ENCODE results near the gene MPHOSPH6.
A peak's percentile ranks its signal among the peaks of the same experiment; 100 is the strongest.
"Not testable (repeated sequence)": the region's sequence is repeated elsewhere in the genome, so short reads cannot be mapped to it uniquely, and the experiment has no call there.

MPHOSPH6 gene, protein sequence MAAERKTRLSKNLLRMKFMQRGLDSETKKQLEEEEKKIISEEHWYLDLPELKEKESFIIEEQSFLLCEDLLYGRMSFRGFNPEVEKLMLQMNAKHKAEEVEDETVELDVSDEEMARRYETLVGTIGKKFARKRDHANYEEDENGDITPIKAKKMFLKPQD

DNA sequence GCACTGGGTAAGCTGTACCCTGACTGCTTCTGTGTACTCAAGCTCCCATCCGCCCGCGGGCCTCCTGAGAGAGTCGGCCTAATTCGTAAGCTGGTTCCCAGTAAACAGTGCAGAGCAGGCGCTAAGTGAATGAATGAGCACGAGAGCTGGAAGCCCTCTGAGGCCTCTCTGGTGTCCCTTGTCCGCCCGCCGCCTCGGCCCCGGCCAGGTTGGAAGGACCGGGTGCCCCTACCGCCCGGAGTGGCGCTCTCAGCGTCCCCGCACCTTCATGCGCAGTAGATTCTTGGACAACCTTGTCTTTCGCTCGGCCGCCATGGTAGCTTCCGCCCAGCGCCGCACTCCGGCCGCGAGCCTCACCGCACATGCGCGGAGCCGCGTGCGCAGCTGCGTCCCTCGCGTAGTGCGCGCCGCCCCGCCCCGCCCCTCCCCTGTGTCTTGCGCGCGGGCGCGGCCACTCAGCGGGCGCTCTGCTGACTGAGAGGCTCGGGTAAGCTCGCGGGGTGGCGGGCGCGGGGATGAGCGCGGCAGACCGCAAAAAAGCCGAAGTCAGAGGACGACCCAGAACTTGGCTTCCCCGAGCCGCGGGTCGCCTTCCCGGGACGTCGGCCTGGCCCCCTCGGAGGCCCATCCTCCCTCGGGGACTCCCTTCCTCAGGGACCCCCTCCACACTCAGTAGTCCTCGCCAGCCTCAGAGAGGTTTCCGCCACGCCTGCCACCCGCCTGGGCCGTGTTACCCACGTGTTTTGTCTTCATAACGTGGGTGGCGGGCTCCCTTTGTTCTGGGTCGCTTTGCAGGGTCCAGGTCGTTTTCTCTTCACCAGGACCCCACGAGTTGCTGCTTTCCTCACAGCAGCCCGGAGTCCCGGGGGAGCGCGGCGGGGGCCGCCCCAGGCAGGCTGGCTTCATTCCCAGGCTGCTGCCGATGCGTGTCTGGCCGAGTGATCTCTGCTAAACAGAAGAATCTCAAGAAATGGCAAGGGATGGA is at the start of gene MPHOSPH6:
Gene MPHOSPH6, minus strand, starts transcription at position 364 of the 985 bp plus-strand sequence. Its CDS starts 49 bp downstream, at position 315.
- peak; percentile 58 for DNase-seq

DNA sequence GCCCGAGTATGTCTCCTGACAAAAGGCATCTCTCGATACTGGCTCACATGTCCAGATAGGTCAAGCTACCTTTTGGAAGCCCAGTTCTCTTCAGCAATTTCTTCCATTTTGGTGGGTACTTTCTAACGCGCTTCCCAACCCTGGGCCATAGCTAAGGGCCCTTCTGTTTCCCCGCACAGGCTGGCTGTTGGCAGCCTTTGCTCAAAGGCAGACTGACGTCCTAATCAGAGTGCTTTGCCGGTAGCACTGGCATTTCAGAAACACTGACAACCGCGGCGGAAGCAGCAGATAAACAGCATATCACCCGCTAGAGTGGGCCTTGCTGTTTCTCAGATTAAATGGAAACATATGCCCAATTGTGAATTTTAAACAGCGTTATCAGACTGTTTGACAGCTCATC is 49.3 kb upstream of the MPHOSPH6 start:
- no peak for DNase-seq

DNA sequence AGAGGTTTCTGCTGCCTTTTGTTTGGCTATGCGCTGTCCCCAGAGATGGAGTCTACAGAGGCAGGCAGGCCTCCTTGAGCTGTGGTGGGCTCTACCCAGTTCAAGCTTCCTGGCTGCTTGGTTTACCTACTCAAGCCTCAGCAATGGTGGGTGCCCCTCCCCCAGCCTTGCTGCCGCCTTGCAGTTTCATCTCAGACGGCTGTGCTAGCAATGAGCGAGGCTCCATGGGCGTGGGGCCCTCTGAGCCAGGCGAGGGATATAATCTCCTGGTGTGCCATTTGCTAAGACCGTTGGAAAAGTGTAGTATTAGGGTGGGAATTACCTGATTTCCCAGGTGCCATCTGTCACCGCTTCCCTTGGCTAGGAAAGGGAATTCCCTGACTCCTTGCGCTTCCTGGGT is 39.3 kb upstream of the MPHOSPH6 start:
- not testable (repeated sequence) for DNase-seq

DNA sequence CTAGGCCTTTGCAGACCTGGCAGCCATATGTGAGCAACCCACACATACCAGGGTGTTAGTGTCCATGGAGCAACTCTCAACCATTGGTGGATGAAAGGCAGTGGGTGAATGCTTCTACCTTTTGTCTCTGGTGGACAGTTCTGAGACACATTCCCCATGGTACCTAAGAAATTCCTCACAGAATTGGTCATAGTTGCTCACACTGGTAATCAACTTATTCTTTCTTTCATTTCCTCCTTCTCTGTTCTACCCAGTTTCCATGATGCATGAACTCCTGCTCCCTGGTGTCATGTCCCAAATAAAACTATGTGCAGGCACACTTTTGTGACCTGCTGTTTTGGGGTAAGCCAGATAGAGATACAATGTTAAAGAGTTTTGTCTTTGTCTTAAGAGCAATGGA is 33.2 kb upstream of the MPHOSPH6 start:
- DNase-seq, result no peak

DNA sequence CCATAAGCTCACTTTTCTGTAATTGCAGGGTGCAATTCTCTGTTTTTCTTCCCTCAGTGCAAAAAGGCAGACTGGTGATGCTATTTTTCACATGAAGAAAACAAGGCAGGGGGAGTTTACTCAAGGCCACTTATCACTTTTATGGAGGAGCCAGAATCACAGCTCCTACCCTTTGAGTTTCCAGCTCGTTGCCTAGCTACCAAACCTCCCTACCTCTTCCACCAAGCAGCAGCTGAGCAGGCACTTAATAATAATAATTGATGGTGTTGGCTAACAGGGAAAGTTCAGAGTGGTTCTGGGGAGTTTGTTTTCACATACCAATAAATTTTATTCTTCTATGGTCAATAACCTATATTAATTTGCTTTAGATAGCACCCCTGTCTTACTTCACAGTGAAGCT is 31.9 kb upstream of the MPHOSPH6 start:
- no peak for DNase-seq

DNA sequence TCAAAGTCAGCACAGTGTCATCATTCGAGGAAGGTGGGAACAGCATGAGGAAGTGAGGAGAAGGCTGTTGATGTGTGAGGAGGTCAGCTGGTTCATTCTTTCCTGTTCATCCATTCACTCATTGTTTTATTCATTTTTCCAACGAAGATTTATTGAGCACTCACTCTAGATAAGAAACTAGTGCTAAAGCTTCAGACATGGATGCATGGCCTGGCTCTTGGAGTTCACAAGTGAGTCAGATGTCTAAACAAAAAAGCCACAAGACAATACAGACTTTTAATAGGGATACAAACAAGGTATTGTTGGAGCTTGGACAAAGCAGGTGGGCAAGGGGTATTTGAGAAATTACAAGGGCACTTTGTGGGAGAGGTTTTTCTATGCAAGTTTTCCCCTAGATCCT is 31.3 kb upstream of the MPHOSPH6 start:
- no peak for DNase-seq

DNA sequence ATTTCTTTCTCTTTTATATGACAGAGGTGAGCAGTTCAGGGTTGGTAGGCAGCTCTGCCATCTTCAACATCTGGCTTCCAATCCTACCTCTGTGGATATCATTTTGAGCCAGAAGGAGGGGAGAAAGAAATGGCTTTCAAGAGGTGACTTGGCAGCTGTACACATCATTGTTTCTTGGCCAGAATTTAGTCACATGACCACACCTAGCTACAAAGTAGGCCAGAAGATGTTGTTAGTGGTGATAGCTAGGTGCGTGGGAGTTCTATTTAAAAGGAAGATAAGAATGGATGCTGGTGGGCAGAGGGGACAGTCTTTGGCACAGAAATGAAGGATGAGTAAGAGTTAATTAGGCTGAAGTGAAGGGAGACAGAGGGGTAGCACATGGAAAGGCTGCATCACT is 29.2 kb upstream of the MPHOSPH6 start:
- no peak for DNase-seq

DNA sequence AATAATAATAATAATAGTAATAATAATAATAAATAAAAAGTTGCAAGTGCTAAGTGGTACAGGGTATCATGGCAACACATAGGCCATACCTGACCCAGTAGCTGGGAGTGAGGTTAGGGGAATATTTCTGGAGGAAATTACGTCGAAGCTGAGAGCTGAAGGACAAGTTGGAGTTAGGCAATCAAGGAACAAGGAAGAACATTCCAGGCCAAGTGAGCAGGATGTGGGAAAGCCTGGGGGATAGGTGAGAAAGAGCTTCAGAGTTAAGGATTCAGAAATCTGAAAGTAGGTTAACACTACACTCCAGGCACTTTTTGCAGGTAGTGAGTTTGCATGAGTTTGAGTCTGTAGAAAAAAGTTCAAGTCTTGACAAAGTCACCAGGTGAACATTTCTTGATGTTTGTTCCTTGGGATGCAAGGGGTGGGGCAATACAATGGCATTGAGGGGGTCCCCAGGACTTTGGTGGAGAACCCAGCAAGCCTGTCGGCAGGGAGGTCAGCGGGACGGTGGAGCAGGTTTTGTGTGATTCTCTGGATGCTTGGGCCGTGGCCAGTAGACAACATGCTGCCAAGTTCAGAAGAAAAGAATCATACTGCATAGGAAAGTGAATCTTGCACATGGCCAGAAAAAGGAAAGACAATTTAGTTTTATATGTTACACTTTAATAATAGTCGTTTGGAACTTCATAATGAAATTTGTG is 27.7 kb upstream of the MPHOSPH6 start:
- DNase-seq, result no peak

DNA sequence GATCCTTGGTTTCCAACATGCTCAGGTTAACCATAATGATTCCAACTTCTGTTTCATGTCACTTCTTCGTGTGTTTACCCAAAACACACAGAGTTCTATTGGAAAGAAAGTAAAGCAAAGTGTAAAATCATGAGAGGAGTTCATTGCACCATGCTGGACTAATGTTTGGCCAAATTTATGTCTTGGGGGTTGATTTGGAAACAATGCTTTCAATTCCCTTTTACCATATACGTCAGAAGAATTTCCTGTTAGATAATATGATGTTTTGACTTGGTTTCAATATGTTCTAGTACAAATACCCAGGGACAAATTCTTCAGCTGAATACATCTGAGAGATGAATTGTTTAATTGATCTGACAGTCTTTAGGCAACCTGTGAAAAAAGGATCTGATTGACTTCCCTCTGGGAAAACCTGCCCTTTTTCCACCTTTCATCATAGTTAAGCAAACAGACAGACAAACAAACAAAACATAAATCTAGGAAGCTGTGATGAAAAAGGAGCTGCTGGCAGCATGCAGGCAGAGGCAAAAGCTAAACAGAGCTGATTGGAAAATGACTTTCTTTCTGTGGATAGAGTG is 26.0 kb upstream of the MPHOSPH6 start:
- no peak for DNase-seq

DNA sequence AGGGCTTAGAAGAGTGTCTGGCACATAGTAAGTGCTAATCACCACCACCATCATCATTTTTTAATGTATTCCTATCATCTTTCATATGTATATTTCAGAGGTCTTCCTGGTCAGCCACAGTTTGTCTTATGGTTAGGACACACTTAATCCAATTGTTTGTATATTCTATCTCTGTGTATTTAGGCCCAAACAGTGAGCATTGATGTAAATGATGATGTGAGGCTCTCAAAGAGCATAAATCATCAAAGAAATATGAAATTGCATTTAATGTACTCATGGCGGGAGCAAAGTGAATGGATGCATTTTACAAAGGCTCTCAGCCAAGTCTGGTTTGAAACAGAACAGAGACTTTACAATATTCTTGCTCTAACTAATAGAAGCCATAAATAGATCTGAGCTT is 24.1 kb upstream of the MPHOSPH6 start:
- DNase-seq, result no peak

DNA sequence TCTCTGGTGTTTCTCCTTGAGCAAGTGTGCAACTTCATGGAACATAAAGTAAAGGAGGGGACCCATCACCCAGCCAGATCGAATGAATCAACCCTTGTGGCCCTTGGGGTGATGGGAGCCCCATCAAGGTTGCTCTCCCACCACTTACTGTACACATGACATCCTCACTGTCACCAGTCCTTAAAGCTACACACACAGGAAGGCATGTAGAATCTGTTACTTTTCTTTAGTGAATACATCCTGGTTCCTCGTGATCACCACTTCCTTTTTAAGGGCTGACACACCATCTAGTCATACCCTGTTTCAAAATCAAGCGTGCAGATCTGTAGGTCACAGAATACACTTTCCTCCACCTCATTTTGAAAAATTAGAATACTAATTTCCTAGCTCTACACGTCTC is 22.6 kb upstream of the MPHOSPH6 start:
- DNase-seq, result no peak

DNA sequence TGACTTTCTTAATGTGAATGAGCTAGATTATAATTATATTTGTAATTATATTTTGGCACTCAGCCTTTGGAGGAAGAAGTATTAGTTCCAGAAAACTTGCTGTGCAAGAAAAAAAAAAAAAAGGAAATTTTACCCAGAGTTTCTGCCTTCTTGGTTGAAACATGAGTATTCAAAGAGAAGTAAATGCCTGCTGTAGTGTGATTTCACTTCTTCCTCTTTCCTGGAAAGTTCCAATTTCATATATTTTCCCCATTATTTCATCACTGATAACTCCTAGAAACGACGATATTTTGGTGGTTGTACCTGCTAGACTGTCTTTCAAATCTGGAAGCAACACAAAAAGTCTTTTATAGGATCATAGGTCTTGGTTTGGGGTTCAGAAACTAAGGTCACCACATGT is 20.4 kb upstream of the MPHOSPH6 start:
- no peak for DNase-seq

DNA sequence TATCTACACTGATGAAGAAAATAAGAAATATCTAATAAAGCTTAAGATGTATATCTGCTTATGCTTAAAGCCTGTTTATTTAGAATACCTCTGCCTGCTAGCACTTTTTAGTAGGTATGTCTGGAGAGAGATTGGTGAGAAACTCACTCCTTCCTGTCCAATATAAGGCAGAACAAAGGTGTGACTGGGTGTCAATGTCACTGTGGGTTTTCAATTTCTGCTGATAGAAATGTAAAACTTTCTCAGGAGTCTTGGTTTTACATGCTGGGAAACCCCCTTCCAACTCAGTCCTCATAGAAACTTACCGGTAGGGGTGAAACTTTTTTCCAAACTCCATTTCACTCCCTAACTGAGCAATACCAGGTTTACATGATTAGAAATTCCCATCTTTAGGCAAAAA is 17.8 kb upstream of the MPHOSPH6 start:
- DNase-seq, result no peak

DNA sequence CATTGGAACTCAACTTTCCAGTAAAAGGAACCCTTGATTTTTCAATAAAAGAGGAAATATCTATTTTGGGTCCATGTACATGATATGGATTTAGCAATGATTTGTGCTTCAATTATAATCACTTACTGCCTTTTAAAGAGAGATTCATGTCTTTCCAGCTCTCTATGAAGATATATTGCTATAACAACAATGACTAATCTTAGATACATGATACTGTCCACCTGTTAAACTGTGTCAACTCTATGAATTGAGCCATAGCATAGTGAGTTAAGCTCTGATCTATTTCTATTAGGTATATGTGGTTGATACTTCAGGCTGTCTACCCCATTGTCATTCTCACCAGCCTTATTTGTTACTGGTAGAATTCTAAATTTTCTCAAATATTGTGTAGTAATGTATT is 15.0 kb upstream of the MPHOSPH6 start:
- no peak for DNase-seq

DNA sequence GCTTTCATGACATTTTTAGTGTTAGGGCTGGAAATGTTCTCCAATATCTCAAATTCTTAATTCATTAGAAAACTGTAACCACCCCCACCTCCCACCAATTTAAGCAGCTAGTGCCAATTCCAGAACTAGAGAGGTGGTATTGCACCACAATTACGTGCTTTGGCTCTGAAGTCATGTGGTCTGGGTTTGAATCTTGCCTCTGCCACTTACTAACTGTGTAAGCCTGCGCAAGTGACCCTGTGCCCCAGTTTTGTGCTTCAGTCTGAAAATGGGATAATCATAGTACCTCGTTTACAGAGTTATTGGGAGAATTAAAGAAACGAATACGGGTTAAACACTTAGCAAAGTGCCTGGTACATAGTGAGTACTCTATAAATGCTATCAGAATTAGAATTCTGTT is 14.2 kb upstream of the MPHOSPH6 start:
- DNase-seq, result no peak

DNA sequence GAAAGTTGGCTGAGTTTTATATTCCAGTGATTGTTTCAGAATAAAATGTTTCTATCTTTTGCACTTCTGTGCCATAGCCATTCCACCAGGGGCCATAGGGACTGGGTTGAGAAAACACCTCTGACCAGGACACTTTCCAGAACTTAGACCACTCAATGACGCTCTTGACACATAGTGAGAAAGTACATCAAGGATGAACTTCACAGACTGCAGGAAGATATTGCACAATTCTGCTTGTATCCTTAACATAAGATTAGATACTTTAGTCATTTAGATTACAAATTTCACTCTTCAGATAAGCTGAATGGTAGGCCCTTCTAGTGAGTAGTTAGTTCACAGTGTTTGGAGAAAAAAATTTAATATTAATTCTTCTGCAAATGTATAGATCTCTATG is 13.0 kb upstream of the MPHOSPH6 start:
- DNase-seq, result no peak

DNA sequence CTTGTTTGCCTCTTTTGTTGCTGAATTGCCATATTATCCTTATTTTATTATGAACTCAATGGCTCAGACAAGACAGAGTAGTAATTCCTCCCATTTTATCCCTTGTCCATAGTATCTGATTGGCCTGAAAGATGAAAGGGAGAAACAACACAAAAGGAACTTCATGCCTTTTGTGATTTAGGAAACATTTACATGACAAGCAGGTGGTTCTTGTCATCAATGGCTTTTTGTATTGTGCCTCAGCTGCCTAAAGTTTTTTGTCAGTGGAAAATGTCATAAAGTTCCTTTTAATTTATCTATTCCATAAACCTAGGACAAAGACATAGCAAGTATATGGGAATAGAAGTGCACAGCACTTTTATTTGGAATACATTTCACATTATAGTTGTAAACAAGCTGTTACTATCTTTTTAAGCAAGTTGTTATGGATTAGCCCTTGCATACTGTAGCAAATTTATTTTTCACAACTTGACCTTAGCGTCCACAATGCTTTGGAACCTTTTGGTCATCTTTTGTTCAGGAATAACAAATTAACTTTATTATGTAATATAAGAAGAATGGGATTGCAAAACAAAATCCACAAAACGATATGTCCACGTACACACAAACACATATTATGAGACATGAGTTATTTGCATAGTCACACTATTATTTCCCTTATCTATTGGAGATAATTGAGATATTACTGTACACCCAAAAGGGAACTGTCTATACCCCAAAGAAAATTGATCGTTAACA is 12.4 kb upstream of the MPHOSPH6 start:
- no peak for DNase-seq

DNA sequence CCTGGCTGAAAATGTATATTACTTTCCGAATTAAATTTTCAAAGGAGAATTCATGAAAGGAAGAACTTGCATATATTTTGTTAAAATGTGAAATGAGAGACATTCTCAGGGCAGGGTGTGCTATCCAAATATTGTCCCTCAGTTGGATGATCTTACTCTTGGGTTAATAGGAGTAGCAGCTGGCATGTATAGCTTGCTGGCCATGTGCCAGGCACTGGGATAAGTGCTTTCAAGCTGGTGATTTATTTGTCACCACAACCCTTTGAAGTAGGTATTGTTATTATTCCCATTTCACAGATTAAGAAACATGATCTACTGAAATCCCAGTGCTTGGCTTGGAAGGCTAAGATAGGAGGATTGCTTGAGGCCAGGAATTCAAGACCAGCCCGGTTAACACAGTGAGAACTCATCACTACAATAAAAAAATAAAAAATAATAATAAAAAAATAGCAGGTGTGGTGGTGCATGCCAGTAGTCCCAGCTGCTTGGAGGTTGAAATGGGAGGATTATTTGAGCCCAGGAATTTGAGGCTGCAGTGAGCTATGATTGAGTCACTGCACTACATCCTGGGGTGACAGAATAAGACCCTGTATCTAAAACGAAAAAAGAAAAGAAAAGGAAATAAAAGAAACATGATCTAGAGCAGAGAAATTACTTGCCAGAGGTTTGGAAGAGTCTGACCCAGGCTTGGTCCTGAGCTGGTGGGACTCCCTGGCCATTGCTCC is 11.6 kb upstream of the MPHOSPH6 start:
- DNase-seq, result peak; percentile 40

DNA sequence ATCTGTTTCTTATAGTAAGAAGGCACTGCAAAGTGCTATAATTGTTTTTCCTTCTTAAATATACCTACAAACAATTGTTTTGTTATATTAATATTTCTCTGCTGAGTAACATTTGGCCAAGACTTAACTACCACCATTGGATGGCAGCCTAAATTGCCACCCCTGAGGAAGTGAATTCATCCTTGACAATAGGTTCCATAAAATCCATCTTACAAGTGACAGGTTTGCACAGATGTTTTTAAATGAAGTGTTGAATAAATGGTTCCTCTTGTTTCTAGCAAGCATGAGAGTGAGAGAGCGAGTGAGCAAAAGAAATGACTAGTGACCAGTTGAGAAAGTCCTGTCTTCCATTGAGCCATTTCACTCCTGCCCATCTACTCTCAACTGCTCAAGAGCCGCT is 8.3 kb upstream of the MPHOSPH6 start:
- no peak for DNase-seq

DNA sequence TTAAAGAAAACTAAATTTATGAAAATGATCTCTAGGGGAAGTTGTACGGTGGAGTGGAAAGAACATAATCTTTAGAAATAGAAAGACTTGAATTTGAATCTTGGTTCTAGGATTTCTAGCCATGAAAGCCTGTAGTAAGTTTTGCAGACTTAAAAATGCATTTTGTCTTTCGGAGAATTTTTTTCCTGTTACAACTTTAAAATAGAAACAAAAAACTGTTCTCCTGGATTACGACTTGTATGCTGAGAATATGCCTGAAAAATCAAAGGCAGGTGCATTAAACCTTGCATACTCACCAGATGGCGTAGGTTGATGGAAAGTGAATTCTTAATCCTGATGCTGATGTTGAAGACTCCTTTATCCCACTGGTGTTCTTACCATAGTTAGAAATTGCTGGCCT is 7.5 kb upstream of the MPHOSPH6 start:
- DNase-seq, result no peak

DNA sequence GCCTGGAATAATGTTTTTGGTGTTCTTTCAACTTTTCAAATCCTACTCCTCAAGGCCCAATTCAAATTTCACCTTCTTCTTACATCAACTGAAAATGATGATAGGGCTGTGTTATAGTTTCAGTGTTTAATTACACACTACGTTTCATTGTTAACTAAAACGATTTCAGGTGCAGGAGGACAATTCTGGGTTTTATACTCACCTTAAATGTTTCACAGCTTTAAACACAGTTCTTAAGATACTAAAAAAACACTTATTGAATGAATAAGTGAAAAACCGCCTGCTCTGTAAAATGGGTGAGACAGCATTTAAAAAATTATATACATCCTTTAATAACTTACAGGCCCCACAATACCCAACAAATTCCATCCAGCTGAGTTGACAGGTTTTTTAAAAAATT is 6.2 kb upstream of the MPHOSPH6 start:
- DNase-seq, result no peak

DNA sequence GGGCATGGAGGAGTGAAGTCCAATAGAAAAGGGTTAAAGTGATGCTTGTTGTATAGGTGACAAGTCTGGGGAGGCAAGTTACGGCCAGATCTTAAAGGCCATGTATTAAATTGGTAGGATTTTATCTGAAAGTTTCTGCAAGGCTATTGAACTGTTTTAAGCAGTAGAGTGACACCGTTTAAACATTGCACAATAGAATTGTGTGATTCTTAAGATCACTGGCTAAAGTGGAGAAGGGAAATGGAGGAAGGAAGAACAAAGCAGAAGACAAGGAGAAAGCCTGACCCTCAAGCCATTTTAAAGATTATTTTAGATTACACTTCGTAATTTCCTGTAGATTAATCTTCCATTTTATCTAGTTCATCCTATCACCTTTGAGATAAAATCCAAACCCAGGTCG is 5.6 kb upstream of the MPHOSPH6 start:
- no peak for DNase-seq

Measured in NCI-H2029 (cell line).